Measurements from ENCODE around the gene CTNNA2. TPM values are rescaled to one million over a fixed set of nuclear protein-coding genes. Genes with fewer than 3 reads are reported as not detected.

The CTNNA2 gene
- total RNA-seq, 4 donors from 2014 or later: 0.88 to 14.9 (median 2.3) TPM; not detected in 1

GRCh38 chr2:79621252-79621651 is 108.4 kb downstream of the CTNNA2 start:
- intact Hi-C loops (cut with DNase I; ENCODE audit: low total_unique reads): no loop called here
- no peaks in the 10 kb centered on the region for H3K9me3 ChIP-seq
- no peaks in the 10 kb centered on the region for H3K4me1 ChIP-seq
- DNase-seq: no peak
- H3K36me3 ChIP-seq: no peaks in the 10 kb centered on the region
- no peak overlapping the region for H3K27ac ChIP-seq
- no peaks in the 10 kb centered on the region for H3K27me3 ChIP-seq
- no peak for TF ChIP-seq CTCF (IDR thresholded peaks at IDR 0.05)
- H3K4me3 ChIP-seq: no peak overlapping the region

- Histone ChIP-seq H3K9me3 (no peaks in the 10 kb centered on the region), H3K27ac (no peak overlapping the region), H3K36me3 (no peaks in the 10 kb centered on the region), H3K4me1 (no peaks in the 10 kb centered on the region), H3K27me3 (no peaks in the 10 kb centered on the region), H3K4me3 (no peak overlapping the region)
- TF ChIP-seq CTCF (IDR thresholded peaks at IDR 0.05): no peak
- TF ChIP-seq POLR2A (IDR thresholded peaks at IDR 0.05): no peak
- DNase-seq: no peak
- intact Hi-C loops (cut with DNase I; ENCODE audit: low total_unique reads): no loop called here
Measured at GRCh38 chr2:79621755-79622154, 108.9 kb downstream of the CTNNA2 start.

GRCh38 chr2:79622508-79622907 is 109.7 kb downstream of the CTNNA2 start:
- H3K27ac ChIP-seq: no peak overlapping the region
- intact Hi-C loops (cut with DNase I; ENCODE audit: low total_unique reads): no loop called here
- H3K4me3 ChIP-seq: no peak overlapping the region
- no peak for DNase-seq
- H3K27me3 ChIP-seq: no peaks in the 10 kb centered on the region
- H3K4me1 ChIP-seq: no peaks in the 10 kb centered on the region
- no peaks in the 10 kb centered on the region for H3K36me3 ChIP-seq
- TF ChIP-seq CTCF (IDR thresholded peaks at IDR 0.05): no peak
- H3K9me3 ChIP-seq: no peaks in the 10 kb centered on the region

GRCh38 chr2:79627237-79627636 is 114.4 kb downstream of the CTNNA2 start:
- no peaks in the 10 kb centered on the region for H3K9me3 ChIP-seq
- no peak overlapping the region for H3K4me3 ChIP-seq
- no peak for DNase-seq
- no peaks in the 10 kb centered on the region for H3K36me3 ChIP-seq
- H3K27ac ChIP-seq: no peak overlapping the region
- intact Hi-C loops (cut with DNase I; ENCODE audit: low total_unique reads): no loop called here
- H3K4me1 ChIP-seq: no peaks in the 10 kb centered on the region
- TF ChIP-seq POLR2A (IDR thresholded peaks at IDR 0.05) (no peak), CTCF (IDR thresholded peaks at IDR 0.05) (no peak)
- no peaks in the 10 kb centered on the region for H3K27me3 ChIP-seq

- no peak for DNase-seq
- Histone ChIP-seq H3K9me3 (no peaks in the 10 kb centered on the region), H3K36me3 (no peaks in the 10 kb centered on the region), H3K27me3 (no peaks in the 10 kb centered on the region), H3K27ac (no peak overlapping the region), H3K4me3 (no peak overlapping the region), H3K4me1 (no peaks in the 10 kb centered on the region)
- TF ChIP-seq POLR2A (IDR thresholded peaks at IDR 0.05) (no peak), CTCF (IDR thresholded peaks at IDR 0.05) (no peak)
- intact Hi-C loops (cut with DNase I; ENCODE audit: low total_unique reads): no loop called here
Measured at GRCh38 chr2:79630060-79630459, 117.2 kb downstream of the CTNNA2 start.

Measured in uterus (tissue), 4 donors.